Skeletal muscle cell (primary cell): ENCODE results near the gene PLXDC2.

Experiments
- DNase-seq: peaks from one replicate; pipeline ENCODE4 v3.0.0-alpha.2; 2010; ENCODE audit warnings: low read depth
- H3K4me3 ChIP-seq: 2 replicates; pipeline ENCODE4 v1.5.1; 2011; ENCODE audit warnings: low read depth, mild to moderate bottlenecking, control low read depth, low read length, moderate library complexity

PLXDC2 gene

DNA sequence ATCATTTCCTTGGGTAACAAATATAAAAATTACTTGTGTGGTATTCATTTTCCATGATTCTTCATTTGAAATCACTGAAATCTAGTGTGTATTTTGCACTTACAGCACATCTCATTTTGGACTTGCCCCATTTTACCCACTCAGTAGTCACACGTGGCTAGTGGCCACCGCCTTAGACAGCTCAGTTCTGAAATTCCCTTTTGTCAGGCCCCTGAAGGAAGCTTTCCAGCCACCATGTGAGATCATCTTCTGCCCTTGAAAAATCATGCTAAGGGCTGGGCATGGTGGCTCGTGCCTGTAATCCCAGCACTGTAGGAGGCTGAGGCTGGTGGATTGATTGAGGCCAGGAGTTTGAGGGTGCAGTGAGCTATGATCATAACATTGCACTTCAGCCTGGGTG lies 79.3 kb downstream of the PLXDC2 start:
- H3K4me3 ChIP-seq = no peak overlapping the region
- DNase-seq = no peak

DNA sequence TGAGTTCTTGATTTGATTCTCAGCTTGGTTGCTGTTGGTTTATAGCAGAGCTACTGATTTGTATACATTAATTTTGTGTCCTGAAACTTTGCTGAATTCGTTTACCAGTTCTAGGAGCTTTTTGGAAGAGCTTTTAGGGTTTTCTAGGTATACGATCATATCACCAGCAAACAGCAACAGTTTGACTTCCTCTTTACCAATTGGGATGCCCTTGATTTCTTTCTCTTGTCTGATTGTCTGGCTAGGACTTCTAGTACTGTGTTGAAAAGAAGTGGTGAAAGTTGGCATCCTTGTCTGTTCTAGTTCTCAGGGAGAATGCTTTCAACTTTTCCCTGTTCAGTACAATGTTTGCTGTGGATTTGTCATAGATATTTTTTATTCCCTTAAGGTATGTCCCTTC lies 86.2 kb downstream of the PLXDC2 start:
- no peak for DNase-seq
- H3K4me3 ChIP-seq = no peak overlapping the region

DNA sequence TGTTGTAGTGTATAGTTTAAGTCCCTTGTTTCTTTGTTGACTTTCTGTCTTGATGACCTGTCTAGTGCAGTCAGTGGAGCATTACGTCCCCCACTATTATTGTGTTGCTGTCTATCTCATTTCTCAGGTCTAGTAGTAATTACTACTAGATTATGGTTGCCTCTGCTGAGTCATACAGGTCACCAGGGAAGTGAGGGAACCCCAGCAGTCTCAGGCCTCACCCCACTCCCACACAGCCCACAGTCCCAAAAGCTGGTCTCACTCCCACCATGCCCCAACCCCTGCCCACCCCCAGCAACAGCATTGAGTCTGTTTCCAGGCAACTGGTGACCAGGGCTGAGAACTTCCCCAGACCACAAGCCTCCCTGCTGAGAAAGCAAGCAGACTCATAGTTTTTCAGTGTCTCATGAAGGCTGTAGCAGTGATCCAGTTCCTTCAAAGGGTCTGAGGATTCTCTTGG lies 88.0 kb downstream of the PLXDC2 start:
- DNase-seq = peak; percentile 42
- H3K4me3 ChIP-seq = no peak overlapping the region

DNA sequence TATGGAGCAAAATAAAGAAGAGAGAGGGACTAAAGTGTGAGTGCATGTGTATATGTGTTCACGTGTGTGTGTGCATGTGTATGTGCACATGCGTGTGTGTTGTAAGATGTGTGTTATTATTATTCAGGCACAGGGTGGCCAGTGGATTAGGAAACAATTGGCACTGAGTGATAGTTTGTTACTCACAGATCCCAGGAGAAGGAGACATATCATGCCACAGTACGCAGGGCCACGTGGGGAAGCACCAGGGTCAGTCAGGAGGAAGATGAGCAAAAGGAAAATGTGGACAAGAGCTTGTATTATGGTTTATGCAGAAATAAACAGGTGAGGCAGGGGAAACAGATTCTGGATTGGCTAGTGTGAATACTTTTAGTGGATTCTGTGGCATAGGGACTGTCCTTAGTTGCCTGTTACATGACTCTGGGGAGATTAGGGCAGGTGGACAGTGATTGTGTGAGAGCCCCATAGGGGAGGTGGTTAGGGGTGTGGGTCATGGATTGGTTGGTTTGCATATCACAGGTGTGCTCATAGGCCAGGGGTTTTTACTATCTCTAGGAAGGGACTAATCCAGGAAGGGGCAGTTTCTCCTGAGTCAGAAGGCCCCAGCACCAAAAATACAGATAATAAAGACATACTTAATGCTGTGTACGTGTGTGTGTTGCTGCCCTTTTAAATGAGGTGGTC lies 90.0 kb downstream of the PLXDC2 start:
- DNase-seq = no peak
- H3K4me3 ChIP-seq = no peak overlapping the region

DNA sequence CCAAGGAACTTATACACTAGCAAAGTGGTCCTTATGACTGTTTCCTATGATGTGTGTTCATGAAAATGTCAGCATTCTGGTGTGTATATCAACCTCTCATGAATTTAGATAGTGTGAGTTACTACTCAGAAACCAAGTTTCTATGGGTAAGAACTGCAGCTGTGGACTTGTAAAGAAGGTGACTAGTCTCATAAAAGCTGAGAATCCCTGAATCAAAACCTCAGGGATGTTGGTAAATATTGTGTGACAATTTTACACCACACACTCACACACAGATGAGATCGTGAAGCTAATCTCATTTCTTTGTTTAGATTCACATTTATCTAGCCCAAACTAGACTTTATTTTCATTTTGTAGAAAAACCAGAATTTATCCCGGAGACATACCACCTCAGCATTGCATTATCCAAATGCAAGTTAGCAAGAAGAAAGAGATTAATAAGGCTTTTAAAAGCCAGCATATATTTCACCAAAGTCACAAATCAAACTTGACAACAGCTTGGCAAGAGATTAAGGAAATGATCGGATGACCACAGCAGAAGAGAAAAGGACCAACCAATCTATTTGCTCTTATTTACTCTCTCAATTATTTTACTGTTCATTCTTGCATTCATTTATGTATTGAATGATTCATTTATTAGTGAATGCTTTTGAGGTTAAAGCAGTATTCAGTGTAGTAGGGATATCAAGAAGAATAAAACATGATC lies 92.9 kb downstream of the PLXDC2 start:
- DNase-seq = no peak
- no peak overlapping the region for H3K4me3 ChIP-seq

DNA sequence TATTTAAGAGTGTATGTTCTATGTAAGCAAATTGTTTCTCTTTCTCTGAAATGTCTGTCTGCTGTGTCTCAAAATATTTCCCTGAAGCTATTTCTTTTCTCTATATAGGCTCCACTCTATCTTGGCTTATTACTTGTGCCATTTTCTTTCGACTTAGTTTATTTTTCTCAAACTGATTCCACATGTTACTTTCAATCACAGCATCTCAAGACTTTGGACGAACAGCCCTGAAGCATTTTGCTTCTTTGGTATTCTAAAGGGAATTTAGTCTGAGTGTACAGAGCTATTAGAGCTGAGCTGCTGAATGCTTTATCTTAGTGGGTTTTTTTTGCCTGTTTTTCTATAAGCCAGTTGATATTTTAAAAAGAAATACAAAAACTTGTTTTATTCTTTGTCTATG lies 95.7 kb downstream of the PLXDC2 start:
- no peak overlapping the region for H3K4me3 ChIP-seq

DNA sequence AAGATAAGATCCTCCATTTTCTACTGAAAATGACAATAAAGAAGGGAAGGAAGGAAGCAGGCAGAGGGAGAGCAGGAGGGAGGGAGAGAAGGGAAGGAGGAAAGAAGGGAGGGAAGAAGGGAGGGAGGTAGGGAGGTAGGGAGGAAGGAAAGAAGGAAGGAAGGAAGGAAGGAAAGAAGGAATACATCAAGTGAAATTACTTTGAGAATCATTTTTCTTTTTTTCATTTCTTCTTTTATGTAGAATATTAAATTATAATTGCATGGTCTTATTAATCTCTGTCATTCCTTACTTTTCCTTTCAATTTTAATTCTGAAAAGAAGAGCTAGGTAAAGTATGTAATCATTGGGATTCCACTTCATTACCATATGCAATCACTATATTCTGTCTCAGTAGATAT lies 97.8 kb downstream of the PLXDC2 start:
- no peak for DNase-seq
- H3K4me3 ChIP-seq = no peak overlapping the region

More for the DNA sequence above, 95.7 kb downstream of the PLXDC2 start:
- no peak for DNase-seq

DNA sequence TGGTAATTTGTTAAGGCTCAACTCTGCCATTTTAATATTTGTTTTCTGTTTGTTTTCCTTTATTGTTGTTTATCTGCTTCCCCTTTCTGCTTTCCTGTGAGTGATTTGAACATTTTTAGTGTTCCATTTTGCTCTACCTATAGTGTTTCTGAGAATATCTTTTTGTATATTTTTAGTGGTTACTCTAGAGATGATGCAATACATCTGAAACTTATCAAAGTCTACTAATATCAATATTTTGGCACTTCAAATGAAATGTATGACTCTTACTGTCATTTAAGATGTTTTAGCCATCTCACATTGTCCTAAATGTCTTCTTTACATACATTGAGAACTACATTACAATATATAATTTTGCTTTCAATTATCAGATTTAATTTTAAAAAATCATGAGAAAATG lies 98.9 kb downstream of the PLXDC2 start:
- H3K4me3 ChIP-seq = no peak overlapping the region
- no peak for DNase-seq

DNA sequence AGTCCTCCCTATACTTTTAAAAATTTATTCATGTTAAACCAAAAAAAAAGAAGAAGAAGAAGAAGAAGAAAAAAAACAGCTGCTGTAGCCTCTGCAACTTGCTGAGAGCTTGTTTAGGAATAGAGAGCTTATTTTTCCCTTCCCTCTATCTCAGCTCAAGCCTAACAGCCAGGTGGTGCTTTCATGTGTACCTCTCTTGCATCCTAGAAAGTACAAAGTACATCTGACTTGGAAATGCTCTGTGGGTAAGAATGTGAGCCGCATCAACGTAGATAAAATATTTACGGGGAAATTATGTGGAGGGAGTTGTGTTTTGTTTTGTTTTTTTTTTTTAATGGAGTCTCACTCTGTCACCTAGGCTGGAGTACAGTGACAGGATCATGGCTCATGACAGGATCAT lies 99.6 kb downstream of the PLXDC2 start:
- H3K4me3 ChIP-seq = no peak overlapping the region
- DNase-seq = no peak

DNA sequence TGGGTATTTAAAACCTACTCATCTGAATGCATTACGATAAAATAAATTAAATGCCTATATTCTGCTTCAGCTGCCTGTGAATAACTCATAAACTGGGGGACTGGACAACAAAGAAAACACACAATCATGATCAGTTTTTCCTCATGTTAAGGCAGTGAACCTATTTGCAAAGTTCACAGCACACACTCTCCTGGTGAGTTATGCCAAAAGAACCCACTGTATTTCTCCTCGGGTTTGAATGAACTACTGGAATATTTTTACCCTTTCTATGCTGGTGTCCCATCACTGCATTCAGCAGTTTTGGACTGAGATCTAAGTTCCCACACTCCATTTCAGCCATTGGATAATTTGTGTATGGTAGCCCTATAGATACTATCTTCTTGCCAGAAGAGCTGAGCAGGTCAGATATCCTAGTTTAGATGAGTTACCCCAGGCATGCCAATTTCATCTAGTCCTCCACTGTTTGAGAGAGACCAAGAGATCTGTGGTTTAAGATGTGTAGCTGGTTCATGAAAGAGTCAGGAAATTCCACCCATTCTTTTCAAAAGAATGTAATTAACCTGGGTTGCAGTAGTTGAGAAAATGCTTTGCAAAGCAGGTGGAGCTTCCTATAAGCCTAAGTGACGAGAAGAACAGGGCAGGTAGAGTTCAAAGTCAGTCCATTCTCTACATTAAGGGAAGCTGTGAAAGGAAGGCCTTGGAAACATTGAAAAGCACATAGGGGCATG lies 101.7 kb downstream of the PLXDC2 start:
- H3K4me3 ChIP-seq = no peak overlapping the region
- DNase-seq = no peak

DNA sequence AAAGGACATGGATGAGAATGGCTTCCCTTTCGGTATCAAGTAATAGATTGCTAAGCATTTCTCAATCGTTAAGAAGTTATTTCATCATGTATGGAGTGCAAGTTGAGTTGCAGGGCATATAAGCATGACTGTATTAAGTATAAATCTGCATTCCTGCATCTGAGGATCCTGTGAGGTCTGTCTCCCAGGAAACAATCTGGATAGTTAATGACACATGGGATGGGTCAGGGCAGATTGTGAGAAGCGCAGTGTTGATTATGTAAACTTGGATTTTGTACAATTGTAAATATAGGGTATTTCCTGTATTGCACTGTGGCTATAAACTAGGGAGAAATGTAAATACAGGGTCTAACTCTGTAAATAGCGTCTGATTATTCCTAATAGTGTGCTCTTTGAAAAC lies 102.6 kb downstream of the PLXDC2 start:
- no peak overlapping the region for H3K4me3 ChIP-seq
- DNase-seq = peak; percentile 27

DNA sequence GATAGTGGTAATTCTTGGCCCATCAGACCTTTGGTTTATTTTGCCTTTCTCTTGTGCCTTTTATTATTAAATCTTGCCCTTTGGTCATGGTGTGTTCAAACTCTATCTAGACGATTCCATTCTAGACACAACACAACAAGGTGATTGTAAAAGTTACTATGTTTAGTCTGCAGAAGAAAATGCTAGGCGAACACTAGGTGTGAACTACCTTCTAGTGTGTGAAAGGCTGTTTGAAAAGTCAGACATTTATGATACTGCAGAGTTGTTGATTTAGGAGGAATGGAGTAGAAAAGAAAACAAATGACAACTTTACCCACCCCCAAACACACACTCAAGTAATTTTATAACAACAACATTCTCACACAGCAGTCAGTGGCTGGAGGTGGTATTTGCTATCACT lies 103.4 kb downstream of the PLXDC2 start:
- no peak overlapping the region for H3K4me3 ChIP-seq
- no peak for DNase-seq

DNA sequence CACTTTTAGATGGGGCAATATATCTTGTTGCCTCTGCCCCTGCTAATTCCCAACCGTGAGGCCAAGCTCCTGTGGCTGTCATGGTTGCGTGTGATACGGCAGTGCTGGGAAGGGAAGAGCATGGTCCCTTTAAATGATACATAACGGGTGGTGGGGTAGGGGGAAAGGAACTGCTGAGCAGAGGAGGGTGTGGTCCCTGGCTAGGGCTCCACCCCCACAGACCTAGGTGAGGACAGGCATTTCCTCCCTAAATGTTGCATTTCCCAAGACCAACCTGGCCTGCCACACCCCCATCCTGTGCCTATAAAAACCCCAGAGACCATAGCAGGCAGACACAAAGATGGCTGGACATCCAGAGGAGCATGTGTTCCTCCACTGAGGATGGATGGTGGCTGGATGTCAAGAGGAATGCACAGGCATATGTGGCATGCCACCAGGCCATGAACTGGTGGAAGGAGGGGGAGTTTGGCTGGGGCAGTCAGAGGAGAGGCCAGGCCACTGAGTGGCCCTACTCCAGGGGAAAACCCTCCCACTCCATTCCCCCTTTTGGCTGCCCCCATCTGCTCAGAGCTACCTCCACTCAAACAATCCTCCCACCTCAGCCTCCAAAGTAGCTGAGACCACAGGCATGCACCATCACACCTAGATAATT lies 104.0 kb downstream of the PLXDC2 start:
- no peak overlapping the region for H3K4me3 ChIP-seq
- no peak for DNase-seq

DNA sequence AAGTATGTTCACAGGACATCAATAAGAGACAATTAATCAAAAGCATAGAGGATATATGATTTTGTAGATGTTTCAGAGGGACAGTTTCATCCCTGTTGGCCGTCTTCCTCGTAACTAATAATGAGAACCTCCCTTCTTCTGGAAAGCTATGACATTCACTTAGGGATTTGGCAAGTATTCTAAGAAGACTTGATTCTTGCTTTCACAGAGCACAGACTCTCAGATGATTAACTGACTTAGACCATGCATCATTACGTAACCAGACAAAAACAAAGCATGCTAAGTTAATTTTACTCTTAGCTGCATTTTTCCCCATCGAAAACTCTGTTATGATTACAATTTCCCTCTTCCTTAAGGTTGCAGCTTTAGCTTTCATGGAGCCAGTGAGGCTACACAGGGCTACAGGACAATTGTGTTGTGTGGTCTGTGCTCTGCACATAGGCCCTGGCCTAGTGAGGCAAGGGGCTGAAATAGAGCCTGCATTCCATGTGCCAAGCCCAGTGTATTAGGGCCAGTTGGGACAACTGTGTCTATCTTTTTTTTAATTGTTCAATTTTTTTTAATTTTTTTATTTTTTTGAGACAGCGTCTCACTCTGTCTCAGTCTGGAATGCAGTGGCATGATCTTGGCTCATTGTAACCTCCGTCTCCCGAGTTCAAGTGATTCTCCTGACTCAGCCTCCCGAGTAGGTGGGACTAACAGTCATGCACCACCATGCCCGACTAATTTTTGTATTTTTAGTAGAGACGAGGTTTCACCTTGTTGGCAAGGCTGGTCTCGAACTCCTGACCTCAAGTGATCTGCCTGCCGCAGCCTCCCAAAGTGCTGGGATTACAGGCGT lies 105.3 kb downstream of the PLXDC2 start:
- peak; percentile 68 for DNase-seq
- H3K4me3 ChIP-seq = no peak overlapping the region

DNA sequence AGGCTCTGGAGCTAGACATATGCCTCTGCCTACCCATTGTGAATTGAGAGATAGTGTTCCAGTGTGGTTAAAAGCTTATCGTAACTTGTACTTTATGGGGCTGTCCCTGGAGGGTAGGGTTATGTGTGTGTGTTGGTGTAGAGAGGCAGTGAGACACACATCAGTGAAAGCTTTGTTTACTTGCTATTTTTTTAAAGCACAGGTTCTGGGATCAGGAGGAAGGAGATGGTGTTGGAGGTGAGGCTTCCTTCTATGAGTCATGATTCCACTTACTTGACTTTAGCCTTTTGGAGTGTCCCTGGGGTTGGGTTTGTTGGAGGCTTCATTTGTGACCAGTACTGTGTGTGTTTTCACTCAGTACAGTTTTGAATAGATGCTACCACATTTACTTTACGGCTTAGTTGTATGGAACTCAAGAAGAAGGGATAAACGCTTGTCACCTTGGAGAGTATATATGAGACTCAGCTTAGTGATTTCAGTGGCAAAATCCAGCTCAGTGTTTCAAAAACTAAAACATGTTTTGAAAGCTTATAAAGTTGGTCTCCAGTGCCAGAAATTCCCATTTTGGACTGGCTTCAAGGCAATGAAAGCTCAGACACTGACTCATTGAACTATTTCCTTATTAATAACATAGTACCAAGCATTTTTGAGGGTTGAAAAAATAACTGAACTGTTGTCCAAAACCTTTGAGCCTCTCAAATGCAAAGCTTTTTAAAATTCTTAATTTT lies 106.2 kb downstream of the PLXDC2 start:
- DNase-seq = peak; percentile 58
- no peak overlapping the region for H3K4me3 ChIP-seq

DNA sequence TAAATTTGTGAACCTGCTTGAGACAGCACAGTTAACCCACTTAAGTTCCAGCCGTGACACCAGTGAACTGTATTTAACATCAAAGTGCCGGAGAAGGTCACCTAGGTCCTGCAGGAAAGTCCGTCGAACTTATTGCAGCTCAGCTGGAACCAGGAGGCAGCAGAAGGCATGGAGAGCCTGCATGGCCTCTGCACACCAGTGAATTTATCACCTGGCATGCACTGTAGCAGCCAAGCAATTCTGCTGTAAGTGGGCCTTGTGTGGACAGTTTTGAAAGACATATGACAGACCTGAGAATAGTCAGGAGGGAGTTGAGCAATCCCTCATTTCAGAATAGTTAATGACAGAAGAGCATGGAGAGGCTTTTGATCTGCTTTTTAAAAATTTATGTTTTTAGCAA lies 108.8 kb downstream of the PLXDC2 start:
- DNase-seq = no peak
- no peak overlapping the region for H3K4me3 ChIP-seq

DNA sequence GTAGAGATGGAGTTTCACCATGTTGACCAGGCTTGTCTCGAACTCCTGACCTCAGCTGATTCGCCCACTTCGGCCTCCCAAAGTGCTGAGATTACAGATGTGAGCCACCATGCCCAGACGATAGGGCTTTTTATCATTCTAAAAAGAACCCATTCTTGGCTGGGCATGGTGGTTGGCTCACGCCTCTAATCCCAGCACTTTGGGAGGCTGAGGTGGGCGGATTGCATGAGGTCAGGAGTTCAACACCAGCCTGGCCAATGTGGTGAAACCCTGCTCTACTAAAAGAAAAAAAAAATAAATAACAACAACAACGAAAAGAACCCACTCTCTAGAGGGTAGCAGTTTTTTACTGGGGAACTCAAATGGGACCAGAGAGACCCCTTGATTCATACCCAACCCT lies 112.7 kb downstream of the PLXDC2 start:
- H3K4me3 ChIP-seq = no peak overlapping the region
- no peak for DNase-seq

DNA sequence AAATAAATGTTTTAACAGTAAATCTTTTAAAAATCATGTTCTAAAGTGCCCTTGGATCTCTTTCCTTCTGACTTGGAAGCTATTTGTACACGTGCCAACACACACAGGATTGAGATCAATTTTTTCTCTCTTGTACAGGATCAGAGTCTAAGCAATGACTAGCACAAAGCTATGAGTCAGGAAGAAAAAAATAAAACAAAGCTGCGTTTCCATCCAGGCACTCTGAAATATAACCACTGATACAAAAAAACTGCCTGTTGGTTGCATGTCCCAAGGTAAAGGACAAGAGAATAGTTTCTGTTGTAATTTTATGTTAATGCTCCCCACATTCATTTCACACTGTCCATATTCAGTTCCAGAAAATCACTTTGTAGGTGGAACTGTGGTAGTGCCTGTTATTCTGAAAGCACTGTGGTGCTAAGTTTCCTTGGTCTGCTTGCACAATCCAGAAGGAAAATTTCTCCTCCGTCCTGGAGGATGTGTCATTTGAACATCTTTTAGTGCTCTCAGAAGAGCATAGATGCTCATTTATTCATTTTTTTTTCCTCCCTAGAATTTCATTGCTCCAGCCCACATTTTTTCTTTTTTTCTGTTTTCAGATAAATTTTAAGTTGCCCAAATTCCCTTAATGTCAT lies 113.4 kb downstream of the PLXDC2 start:
- H3K4me3 ChIP-seq = no peak overlapping the region
- DNase-seq = peak; percentile 66
